OCI-M2 (cell line): ENCODE data around the gene IMP4.

Experiments
- DNase-seq: peaks from one replicate; lab custom pipeline; 2025; ENCODE audit not compliant: unreplicated experiment; lab: John Stamatoyannopoulos, UW

Gene IMP4

DNA sequence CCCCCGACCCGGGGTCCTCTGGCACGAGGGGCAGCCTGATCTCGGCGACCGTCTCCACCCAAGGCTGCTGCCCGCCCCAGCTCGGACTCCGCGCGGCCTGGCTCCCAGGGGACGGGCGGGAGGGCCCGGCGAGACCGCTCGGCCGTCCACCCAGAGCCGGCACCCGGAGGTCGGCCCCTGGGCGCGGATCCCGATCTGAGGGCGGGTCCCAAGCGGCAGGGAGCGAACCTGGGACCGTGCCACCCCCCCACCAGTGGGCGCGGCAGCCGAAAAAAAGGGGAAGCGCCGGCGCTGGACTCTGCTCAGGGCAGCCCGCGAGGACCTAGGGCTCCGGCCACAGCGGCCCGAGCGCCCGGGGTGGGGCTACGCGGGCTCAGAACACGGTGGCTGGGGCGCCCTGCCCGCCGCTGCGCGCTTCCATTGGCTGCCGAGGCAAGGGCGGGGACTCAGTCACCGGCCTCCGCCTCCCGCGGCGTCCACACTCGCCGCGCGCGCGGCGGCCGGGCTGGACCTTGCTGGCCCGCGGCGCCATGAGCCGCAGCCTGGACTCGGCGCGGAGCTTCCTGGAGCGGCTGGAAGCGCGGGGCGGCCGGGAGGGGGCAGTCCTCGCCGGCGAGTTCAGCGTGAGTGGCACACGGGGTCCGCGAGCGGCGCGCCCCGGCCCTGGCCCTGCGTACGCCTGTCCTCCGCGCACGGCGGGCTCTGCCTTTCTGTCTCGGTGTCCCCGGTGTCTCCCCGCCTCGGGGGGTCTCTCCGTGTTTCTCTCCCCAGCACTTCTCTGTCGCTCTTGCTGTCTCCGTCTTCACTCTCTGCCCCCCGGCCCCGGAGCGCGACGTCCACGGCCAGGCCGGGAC lies 13.1 kb downstream of the IMP4 start, which contains the start of gene PTPN18:
Gene PTPN18 (plus strand): TSS at position 479 of the 854 bp plus-strand sequence. CDS start 52 bp downstream, at position 531.
- no peak for DNase-seq

DNA sequence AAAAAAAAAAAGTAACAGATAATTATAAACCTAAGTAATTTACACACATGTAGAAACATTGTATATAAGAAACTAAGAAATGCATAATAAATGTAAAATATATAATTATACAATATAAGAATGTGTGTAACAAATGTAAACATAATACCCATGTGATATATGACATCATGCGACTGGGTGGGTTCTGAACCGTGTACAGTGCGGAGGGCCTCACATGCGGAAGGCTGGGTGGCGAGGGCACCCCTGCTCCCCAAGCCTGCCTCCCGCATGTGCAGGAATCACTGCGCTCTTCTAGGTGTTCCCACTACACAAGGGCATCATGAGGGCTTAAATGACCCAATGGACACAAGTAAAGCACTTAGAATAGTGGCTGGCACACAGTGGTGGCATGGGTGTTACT lies 15.2 kb downstream of the IMP4 start:
- no peak for DNase-seq

DNA sequence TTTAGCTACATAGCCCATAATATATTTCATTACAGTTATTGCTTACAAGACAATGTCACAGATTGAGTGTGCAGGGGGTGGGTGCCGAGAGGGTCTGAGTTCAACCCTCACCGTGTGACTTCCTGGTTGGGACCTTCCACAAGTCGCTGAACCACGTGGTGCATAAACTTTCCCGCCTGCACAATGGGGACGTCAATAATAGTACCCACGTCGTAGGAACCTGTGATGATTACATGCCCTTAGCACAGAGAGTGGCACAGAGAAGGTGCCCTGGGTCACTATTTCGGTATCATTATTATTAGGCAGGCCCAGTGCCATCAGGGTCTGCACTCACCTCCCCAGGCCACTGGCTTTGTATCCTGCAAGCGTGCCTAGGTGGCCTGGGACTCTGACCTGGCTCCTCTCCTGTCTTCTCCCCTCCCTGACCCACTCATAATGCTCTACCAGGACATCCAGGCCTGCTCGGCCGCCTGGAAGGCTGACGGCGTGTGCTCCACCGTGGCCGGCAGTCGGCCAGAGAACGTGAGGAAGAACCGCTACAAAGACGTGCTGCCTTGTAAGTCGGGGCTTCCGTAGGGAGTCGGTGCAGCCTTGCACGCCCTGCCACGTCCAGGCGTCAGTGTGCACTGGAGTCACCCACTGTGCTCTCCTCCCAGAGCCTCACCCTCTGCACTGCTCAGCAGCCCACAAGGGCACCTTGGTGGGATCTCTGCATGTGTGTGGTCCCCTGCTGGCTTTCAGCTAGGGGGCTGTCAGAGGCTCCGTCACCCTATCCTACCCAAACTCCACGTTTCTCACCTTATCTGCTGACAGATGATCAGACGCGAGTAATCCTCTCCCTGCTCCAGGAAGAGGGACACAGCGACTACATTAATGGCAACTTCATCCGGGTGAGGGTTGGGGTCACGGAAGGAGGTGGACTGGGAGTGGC lies 16.0 kb downstream of the IMP4 start:
- no peak for DNase-seq

DNA sequence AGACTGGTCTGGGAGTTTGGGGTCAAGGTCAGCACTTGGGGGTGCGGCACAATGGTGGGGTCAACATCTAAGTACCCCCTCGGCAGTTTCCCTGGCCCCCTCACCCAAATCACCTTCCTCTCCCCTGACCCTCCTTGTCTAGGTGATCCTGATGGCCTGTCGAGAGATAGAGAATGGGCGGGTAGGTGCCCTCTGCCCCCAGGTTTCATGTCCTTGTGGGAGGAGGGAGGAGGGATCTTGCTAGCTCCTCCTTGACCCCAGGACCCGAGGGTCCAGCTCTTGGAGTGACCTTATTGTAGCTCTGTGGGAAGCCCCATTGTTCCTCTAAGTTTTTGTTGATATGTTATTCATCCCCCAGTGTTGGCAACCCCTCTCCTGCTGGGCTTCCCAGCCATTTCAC lies 16.8 kb downstream of the IMP4 start:
- DNase-seq = no peak

DNA sequence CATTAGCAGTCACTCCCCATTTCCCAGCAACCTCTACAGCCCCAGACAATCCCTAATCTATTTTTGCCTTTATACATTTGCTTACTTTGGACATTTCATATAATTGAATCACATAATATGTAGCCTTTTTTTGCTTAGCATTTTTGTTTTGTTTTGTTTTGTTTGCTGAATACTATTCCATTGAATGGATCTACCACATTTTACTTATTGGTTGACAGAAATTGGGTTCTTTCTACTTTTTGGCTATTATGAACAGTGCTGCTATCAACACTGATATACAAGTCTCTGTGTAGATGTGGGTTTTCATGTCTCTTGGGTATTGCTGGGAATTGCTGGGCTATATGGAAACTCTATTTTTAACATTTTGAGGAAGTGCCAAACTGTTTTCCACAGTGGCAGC lies 20.8 kb downstream of the IMP4 start:
- no peak for DNase-seq

DNA sequence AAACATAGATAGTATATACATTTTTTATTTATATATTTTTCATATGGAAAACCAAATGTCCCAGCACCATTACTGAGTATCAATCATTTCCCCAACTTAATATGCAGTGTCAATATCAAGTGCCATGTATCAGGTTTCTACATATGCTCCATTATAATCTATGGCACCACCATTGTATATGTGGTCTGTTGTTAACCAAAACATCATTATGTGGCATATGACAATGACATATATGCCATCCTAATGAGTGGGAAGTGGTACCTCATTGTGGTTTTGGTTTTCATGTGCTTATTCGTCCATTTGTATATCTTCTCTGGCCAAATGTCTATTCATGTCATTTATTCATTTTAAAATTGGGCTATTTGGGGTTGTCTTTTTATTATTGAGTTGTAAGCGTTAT lies 22.4 kb downstream of the IMP4 start:
- no peak for DNase-seq

DNA sequence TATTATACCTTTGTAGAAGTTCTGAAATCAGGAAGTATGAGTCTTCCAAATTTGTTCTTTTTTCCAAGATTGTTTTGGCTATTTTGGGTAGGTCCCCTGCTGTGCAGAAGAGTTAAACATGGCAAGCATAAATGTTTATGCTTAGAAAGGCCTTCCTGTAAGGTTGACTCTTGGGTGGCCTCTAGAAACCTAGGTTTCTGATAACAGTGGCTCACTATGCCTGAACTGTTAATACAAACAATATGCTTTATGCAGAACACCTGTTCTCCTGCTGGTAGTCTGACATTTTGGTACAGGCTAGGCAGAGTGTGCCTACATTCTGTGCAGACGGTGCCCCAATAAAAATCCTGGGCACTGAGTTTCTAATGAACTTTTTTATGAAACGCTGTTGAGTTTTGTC lies 23.3 kb downstream of the IMP4 start:
- DNase-seq = no peak

DNA sequence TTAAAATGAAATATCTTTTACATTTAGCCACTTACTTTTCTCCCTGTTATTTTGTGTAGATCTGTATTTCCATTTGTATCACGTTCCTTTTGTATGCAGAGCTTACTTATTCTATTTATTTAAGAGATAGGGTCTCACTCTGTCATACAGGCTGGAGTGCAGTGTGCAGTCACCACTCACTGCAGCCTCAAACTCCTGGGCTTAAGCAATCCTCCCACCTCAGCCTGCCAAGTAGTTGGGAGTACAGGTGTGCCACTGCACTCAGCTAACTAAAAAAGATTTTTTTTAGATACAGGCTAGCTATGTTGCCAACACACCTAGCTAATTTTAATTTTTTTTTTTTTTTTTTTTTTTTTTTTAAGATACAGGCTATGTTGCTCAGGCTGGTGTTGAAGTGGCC lies 24.0 kb downstream of the IMP4 start:
- DNase-seq = no peak

DNA sequence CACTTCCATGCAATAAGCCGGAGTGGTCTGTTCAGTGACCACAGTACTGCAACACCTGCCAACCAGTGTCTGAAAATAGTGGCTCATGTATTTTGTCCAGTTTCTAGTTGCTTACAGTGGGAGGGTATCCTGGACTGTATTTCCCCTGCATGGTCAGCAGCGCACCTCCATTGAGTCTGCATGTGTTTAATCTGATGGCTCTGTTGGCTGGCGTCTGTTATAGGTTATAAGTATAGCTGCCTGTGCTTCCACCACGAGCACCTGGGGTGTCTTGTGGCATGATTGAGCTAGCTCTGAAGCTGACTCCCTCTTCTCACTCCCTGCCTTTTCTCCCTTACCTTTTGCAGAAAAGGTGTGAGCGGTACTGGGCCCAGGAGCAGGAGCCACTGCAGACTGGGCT lies 26.1 kb downstream of the IMP4 start:
- DNase-seq = no peak

DNA sequence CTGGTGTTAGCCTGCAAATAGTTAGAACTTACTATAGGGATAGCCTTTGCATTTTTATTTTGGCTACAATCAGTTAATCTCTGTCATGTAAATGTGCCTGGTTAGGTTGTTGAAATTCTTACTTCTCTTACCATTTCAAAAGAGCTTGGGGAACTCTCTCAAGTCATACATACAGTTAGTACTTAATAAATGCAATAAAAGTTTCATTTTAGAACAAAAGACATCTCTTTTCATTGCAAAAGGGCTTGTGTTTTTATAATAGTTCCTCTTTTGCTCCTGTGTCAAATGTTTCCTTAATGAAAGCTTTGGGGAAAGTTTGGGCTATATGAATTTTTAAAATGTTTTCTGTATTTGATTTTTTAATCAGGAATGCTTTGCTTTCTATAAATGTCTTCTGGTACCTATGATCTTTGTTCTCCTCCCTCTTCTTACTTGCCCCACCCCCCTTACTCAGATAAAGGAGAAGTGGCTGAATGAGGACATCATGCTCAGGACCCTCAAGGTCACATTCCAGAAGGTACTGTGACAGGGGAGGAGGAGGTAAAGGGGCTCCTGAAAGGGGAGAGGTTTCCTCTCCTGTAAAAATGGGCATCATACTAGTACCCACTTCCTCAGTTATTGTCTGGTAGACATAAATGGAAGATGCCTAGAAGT lies 26.7 kb downstream of the IMP4 start:
- DNase-seq = no peak

DNA sequence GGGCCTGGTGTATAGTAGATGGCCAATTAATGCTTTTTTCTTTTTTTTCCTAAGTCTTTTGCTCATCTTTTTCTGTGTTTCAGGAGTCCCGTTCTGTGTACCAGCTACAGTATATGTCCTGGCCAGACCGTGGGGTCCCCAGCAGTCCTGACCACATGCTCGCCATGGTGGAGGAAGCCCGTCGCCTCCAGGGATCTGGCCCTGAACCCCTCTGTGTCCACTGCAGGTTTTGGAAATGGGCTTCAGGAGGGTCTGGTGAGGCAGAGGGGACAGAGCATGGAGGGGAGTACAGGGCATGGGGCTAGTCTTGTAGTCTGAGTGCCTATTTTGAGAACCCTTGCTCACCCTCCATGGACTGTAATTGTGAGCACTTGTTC lies 27.3 kb downstream of the IMP4 start:
- no peak for DNase-seq

DNA sequence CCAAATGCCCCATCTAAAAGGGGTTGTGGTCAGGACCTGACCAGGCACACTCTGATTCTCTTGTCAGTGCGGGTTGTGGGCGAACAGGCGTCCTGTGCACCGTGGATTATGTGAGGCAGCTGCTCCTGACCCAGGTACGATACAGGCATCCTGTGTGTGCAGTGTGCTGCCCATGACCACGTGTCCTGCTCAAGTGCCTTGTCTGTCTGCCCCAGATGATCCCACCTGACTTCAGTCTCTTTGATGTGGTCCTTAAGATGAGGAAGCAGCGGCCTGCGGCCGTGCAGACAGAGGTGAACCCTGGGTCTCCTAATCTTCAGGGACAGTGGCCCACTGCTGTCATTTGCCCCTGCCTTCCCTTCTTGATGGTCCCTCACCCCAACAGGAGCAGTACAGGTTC lies 27.8 kb downstream of the IMP4 start:
- no peak for DNase-seq

DNA sequence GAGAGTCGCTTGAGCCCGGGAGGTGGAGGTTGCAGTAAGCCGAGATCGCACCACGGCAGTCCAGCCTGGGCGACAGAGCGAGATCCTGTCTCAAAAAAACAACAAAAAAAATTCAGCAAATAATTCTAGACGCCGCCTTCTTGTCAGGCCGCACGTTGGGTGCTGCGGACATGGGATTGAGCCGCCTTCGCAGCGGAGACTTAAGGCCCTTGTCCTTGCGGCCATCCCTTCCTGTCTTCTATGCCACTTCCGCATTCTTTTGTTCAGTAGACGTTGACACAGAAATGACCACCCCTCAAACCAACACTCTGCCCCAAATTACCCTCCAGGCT lies 29.0 kb downstream of the IMP4 start:
- no peak for DNase-seq

DNA sequence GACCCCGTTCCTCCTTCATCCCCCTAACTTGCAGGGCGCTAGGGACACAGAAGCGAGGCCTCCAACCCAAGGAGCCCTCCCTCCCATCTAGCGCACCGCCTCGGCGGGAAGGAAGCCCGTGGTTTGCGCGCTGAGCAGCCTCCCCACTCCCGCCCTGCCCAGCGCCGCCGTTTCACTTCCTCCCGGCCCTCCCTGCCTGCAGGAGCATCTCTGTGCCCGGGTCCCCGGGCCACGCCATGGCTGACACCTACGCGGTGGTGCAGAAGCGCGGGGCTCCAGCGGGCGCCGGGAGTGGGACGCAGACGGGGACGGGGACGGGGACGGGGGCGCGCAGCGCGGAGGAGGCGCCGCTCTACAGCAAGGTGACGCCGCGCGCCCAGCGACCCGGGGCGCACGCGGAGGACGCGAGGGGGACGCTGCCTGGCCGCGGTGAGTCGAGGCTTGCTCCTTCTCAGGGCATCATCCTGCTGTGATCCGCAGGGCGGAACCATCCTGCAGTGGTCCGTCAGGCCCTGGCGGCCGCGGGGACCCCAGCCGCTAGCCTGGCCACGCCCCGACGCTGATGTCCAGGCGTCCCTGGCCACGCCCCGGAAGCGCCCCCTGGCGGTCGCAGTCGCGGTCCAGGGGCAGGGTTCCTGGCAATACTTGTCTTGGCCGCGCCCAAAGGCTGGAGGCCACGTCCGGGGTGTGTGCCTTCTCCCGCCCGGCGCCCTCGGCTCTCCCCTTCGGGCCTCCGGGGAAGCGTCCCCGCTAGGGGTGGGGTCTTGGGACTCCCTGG lies 29.5 kb downstream of the IMP4 start:
- DNase-seq = peak; percentile 34

DNA sequence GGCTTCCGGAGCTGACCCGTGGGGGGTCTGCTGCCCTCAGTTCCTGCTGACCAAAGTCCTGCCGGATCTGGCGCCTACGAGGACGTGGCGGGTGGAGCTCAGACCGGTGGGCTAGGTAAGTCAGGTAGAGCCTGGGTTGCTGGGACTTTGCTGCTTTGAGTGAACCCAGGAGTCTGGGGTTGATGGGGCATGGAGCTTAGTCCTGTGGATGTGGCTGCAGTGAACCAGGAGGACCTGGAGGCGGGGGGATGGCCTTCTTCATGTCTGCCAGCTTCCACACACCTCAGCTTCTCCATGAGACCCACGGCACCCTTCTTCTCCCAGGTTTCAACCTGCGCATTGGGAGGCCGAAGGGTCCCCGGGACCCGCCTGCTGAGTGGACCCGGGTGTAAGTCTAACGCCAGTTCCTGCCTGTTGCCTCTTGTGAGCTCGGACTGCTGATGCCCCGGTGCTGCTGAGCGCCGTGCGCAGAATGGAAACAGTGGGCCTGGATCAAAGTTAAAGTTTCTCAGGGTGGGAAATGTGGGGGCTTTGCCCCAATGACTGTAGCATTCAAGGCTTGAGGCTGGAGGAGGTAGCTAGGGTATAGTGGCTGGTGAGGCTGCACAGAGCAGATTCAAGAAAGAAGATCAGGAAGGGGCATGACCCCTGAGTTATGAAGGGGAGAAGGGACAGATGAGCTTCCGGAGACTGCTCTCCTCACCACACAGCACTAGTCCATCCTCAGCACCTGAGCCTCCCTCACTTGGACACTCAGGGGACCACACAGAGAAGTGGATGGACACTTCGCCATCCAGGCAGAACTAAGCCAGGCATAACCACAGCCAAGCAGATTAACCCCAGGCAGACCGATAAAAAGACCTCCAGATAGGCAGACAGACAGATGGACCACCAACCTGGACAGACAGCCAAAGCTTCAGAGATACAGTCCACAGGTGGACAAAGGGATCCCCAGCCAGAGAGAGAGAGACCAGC lies 30.4 kb downstream of the IMP4 start:
- DNase-seq = no peak

DNA sequence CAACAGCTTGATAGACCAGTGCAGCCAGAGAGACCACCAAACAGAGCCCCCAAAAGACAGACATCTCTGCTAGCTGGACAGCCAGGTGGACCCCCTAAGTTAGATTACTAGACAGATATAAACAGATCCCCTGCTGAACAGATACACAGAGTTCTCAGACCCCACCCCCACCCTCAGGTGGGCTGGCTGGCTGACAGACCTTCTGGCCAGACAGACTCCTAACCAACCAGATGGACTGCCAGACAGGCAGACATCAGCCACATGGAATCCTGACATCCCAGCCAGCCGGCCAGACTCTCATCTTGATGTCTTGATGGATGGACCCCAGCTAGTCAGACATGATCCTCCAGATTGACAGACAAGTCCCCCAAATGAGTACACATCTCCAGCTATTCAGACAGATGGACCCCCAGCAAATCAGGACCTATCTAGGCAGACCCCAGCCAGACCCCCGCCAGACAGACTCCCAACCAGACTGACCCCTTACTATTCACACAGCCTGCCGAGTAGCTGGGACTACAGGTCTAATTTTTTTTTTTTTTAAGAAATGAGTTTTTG lies 31.2 kb downstream of the IMP4 start:
- no peak for DNase-seq

DNA sequence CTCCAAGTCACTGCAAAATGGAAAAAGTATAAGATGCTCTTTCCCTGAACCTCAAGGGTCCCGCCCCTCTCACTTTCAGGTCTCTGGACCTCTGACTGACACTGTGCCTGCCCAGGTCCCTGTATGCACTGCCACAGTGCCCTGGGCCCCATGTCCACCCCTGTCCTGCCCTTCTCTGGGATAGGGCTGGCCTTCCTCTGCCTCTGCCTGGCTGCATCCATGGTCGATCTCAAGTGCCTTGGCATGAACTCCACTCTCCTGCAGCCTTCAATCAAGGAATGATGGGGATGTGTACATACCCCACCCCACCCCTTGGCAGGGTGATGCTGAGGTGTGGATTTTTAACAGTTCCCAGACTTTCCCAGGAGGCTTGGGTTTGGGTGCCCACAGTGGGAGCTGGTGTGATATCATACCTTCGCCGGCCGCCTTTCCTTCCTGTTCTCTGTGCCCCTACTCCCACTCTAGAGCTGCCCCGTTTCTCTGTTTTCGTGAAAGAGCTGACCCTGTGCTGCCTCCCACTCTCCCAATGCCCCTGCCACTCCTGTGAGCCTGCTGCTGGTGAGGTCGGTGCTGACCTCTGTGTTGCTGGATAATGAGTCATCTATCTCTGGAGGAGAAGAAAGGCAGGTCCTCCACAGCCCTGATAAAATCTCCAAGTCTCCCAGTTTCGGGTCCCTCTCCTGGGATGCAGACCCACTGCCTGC lies 32.0 kb downstream of the IMP4 start:
- DNase-seq = no peak

DNA sequence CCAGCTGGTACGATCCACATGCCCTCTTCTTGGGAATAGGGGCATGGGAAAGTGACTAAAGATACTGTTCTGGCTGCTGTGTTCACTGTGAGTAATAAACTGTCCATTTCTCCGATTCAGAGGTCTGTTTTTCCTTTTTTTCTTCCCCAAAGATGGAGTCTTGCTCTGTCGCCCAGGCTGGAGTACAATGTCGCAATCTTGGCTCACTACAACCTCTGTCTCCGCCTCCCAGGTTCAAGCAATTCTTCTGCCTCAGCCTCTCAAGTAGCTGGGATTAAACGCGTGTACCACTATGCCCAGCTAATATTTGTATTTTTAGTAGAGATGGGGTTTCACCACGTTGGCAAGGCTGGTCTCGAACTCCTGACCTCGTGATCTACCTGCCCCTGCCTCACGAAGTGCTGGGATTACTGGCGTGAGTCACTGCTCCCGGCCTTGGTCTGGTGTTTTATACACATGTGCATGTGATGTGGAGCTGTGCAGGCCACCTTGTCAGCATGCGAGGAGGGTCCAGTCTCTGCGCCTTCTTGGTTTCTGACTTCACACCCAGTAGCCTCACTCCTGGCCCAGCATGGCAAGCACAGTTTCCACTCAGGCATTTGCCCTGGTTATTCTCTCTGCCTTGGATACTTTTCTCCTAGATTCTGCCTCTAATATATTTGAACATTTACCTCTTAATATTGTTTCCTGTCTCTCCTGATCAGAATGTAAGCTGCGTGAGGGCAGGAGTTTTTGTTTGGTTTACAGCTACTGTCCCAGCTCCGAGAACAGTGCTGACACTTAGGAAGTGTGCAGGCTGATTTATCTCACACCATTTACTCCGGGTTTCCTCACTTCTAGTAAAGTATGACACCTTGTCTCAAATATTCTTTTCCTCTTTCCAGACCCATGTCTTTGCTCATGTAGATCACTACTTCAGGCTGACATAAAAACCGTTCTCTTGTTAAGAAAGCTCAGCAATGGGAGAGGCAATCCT lies 32.9 kb downstream of the IMP4 start:
- no peak for DNase-seq
